Activated T-helper 17 cell treated with anti-CD3 and anti-CD28 coated beads, Interleukin-2, amount 50 U/mL, for 72 hours (primary cell): Measurements from ENCODE around the gene DLAT. TPM values are rescaled to one million over a fixed set of nuclear protein-coding genes. Genes with fewer than 3 reads are reported as not detected.
A peak's percentile ranks its signal among the peaks of the same experiment; 100 is the strongest.
"Not testable (repeated sequence)": the region's sequence is repeated elsewhere in the genome, so short reads cannot be mapped to it uniquely, and the experiment has no call there.

ENCODE experiments used
- ATAC-seq: fragments of 150-1000 bp; cut with Tn5 transposase; replicated peaks from 2 replicates; pipeline ENCODE4 v1.10.0; 2021; ENCODE audit warnings: mild to moderate bottlenecking, moderate library complexity
- H3K27ac Mint-ChIP-seq: one replicate; pipeline ENCODE4 v1.8.0; 2022; ENCODE audit warnings: mixed read lengths
- H3K27me3 Mint-ChIP-seq: one replicate; pipeline ENCODE4 v1.8.0; 2022; ENCODE audit warnings: mixed read lengths
- H3K36me3 Mint-ChIP-seq: one replicate; pipeline ENCODE4 v1.8.0; 2022; ENCODE audit warnings: low read depth, mild to moderate bottlenecking, mixed read lengths
- H3K4me1 Mint-ChIP-seq: one replicate; pipeline ENCODE4 v1.8.0; 2022; ENCODE audit warnings: mixed read lengths
- H3K4me3 Mint-ChIP-seq: one replicate; pipeline ENCODE4 v1.8.0; 2022; ENCODE audit warnings: mild to moderate bottlenecking, mixed read lengths
- H3K9me3 Mint-ChIP-seq: one replicate; pipeline ENCODE4 v1.8.0; 2022; ENCODE audit warnings: mixed read lengths
- total RNA-seq, 2 donors: library from RNA; stranded (reverse); gene quantifications; one replicate each; pipeline ENCODE4 v1.2.3, GENCODE V29; 2022

The DLAT gene
- total RNA-seq, 2 donors from 2014 or later: 27.4 to 49.1 TPM

- ATAC-seq: no peak
- H3K27ac Mint-ChIP-seq: no peak overlapping the region
- H3K4me3 Mint-ChIP-seq: no peak overlapping the region
- peaks cover 5% of the 10 kb centered on the region for H3K4me1 Mint-ChIP-seq
- H3K9me3 Mint-ChIP-seq: no peaks in the 10 kb centered on the region
- peaks cover 93% of the 10 kb centered on the region for H3K36me3 Mint-ChIP-seq
- H3K27me3 Mint-ChIP-seq: no peaks in the 10 kb centered on the region
Measured at GRCh38 chr11:112050721-112051120, 25.5 kb downstream of the DLAT start.

- H3K4me3 Mint-ChIP-seq: no peak overlapping the region
- H3K36me3 Mint-ChIP-seq: peaks cover 92% of the 10 kb centered on the region
- no peaks in the 10 kb centered on the region for H3K9me3 Mint-ChIP-seq
- no peak for ATAC-seq
- H3K27me3 Mint-ChIP-seq: no peaks in the 10 kb centered on the region
- peaks cover 5% of the 10 kb centered on the region for H3K4me1 Mint-ChIP-seq
- no peak overlapping the region for H3K27ac Mint-ChIP-seq
Measured at GRCh38 chr11:112051768-112052167, 26.6 kb downstream of the DLAT start.

DNA sequence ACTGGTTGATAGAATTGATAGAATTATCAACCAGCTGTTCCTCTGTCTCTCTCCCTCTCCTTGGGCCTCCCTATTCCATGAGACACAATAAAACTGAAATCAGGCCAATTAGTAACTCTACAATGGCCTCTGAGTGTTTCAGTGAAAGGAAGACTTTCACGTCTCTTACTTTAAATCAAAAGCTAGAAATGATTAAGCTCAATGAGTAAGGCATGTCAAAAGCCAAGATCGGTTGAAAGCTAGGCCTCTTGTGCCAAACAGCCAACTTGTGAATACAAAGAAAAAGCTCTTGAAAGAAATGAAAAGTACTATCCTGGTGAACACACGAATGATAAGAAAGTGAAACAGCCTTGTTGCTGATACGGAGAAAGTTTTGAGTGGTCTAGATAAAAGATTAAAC lies 32.0 kb downstream of the DLAT start:
- H3K27me3 Mint-ChIP-seq: no peaks in the 10 kb centered on the region
- peak; percentile 95 for ATAC-seq
- peaks cover 84% of the 10 kb centered on the region for H3K36me3 Mint-ChIP-seq
- H3K27ac Mint-ChIP-seq: peak overlapping the region; percentile 82
- peaks cover 10% of the 10 kb centered on the region for H3K4me1 Mint-ChIP-seq
- peak overlapping the region; percentile 57 for H3K4me3 Mint-ChIP-seq
- no peaks in the 10 kb centered on the region for H3K9me3 Mint-ChIP-seq

GRCh38 chr11:112058103-112058502 lies 32.9 kb downstream of the DLAT start:
- no peak overlapping the region for H3K27ac Mint-ChIP-seq
- no peaks in the 10 kb centered on the region for H3K9me3 Mint-ChIP-seq
- ATAC-seq: no peak
- no peak overlapping the region for H3K4me3 Mint-ChIP-seq
- H3K36me3 Mint-ChIP-seq: peaks cover 87% of the 10 kb centered on the region
- peaks cover 10% of the 10 kb centered on the region for H3K4me1 Mint-ChIP-seq
- no peaks in the 10 kb centered on the region for H3K27me3 Mint-ChIP-seq

- Mint-ChIP-seq H3K27ac (no peak overlapping the region), H3K36me3 (peaks cover 61% of the 10 kb centered on the region), H3K4me1 (no peaks in the 10 kb centered on the region), H3K9me3 (no peaks in the 10 kb centered on the region), H3K4me3 (no peak overlapping the region), H3K27me3 (no peaks in the 10 kb centered on the region)
- ATAC-seq: no peak
Measured at GRCh38 chr11:112062923-112063322, 37.7 kb downstream of the DLAT start.

DNA sequence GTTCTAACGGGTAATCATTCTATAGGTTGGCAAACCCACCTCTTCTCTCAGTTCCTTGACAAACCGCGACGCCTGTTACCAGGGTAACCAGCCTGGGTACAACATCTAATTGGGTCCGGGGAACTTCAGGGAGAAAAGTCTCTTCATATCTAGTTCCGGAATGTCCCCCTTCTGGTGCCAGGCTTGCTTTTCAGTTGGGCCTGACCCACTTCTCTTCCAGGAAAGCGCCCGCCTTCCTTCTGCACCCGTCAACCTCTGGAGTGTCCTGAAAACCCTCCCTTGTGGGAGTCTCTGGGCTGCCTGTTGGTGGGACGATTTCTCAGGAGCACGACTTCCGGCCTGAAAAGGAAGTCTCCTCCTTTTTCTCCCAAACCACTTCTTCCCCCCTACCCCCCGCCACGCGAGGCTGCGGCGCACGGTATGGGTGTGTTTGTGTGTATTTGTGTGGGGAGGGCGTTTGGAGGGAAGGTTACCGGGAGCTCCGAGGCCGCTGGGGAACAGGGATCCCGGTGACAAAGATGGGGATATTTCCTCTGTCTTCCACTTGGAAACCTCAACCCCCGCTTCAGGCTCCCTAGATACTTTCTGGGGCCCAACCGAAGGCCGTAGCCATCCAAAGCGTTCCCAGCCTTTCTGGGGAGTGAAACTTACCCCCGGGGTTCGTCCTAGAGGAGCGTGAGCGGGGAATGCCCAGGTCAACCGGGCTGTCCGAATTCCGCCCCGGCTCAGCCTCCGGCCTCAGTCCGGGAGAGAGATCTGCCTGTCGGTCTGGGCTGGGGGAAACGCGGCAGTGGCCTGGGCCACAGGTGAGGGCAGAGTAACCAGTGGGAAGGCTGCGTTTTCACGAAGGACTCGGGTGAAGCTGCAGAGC lies 49.0 kb downstream of the DLAT start, which contains the start of the genes NKAPD1 and PIH1D2:
TSS of gene NKAPD1 (plus strand) at position 359 of the 871 bp plus-strand sequence. CDS start 1,276 bp downstream, outside the sequence.
TSS of gene PIH1D2 (minus strand) at position 77 of the 871 bp plus-strand sequence. CDS start 843 bp downstream, outside the sequence.
- Mint-ChIP-seq H3K27ac (peak within 1 kb of the TSS; percentile 95), H3K27me3 (no peaks in the 10 kb centered on the region), H3K4me3 (peak within 1 kb of the TSS; percentile 85), H3K36me3 (peaks cover 49% of the 10 kb centered on the region), H3K4me1 (peaks cover 21% of the 10 kb centered on the region), H3K9me3 (no peaks in the 10 kb centered on the region)
- peak; percentile 90 for ATAC-seq

GRCh38 chr11:112082729-112083128 lies 57.5 kb downstream of the DLAT start:
- no peaks in the 10 kb centered on the region for H3K9me3 Mint-ChIP-seq
- no peaks in the 10 kb centered on the region for H3K27me3 Mint-ChIP-seq
- peak overlapping the region; percentile 96 for H3K27ac Mint-ChIP-seq
- peaks cover 99% of the 10 kb centered on the region for H3K36me3 Mint-ChIP-seq
- peak; percentile 81 for ATAC-seq
- peaks cover 34% of the 10 kb centered on the region for H3K4me1 Mint-ChIP-seq
- H3K4me3 Mint-ChIP-seq: peak overlapping the region; percentile 56

DNA sequence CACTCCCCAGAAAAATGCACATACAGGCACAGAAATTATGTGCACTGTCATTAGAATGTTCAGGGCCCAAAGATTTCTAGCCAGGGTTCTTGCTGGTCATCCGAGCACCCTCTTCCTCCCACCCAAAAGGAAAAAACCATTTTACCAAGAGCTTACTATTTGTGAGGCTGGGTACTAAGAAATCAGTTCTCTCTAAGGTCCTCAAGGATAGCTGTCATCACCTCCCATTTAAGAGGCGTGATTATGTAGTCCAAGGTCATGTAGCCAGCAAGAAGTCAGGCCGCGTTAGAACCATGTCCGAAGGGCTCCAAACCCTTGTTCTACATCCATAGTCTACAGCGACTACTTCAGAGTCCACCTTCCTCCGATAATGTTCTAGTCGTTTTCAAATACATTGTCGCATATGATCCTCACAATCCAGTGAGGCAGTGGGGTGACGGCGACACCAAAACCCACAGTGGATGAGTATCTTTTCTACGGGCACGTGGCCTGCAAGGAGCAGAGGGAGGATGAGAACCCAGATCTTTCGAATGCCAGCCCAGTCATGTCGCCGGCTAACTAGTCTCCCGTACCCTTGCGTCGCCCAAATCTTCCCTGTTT lies 60.7 kb downstream of the DLAT start:
- Mint-ChIP-seq H3K4me3 (peak overlapping the region; percentile 100), H3K27me3 (no peaks in the 10 kb centered on the region), H3K27ac (peak overlapping the region; percentile 99), H3K4me1 (peaks cover 51% of the 10 kb centered on the region), H3K9me3 (no peaks in the 10 kb centered on the region), H3K36me3 (peaks cover 100% of the 10 kb centered on the region)
- ATAC-seq: peak; percentile 54

- H3K36me3 Mint-ChIP-seq: peaks cover 100% of the 10 kb centered on the region
- H3K9me3 Mint-ChIP-seq: no peaks in the 10 kb centered on the region
- H3K4me1 Mint-ChIP-seq: peaks cover 51% of the 10 kb centered on the region
- H3K27ac Mint-ChIP-seq: peak within 1 kb of the TSS; percentile 99
- no peaks in the 10 kb centered on the region for H3K27me3 Mint-ChIP-seq
- H3K4me3 Mint-ChIP-seq: peak within 1 kb of the TSS; percentile 100
- peak; percentile 89 for ATAC-seq
Measured at GRCh38 chr11:112086422-112087191, 61.4 kb downstream of the DLAT start, which contains the start of the genes SDHD and TIMM8B. TSS of gene SDHD (plus strand) at chr11:112086873. CDS start at chr11:112086908, 35 bp downstream. TSS of gene TIMM8B (minus strand) at chr11:112086756. CDS start at chr11:112086723, 33 bp downstream.

GRCh38 chr11:112087212-112087611 lies 62.0 kb downstream of the DLAT start:
- H3K9me3 Mint-ChIP-seq: no peaks in the 10 kb centered on the region
- no peak for ATAC-seq
- H3K36me3 Mint-ChIP-seq: peaks cover 100% of the 10 kb centered on the region
- H3K27me3 Mint-ChIP-seq: no peaks in the 10 kb centered on the region
- peak overlapping the region; percentile 99 for H3K27ac Mint-ChIP-seq
- peaks cover 51% of the 10 kb centered on the region for H3K4me1 Mint-ChIP-seq
- H3K4me3 Mint-ChIP-seq: peak overlapping the region; percentile 100

DNA sequence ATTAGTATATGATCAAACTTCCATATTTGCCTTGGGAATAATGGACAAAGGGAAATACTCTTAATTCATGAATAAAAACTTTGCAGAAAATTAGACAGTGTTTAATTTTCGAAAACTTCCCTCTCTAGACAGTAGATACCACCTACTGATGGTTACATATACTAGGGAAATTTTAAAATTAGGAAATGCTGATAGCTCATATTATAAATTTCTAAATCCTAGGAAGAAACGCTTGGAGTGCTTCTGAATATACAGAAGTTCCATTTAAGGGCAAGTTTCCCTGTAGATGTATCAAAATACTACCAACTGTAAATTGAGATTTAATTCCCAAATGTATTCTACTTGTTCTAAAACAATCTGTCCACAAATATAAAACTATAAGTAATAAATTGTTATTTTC lies 70.1 kb downstream of the DLAT start:
- H3K36me3 Mint-ChIP-seq: peaks cover 68% of the 10 kb centered on the region
- H3K4me3 Mint-ChIP-seq, H3K27me3 Mint-ChIP-seq, H3K27ac Mint-ChIP-seq, ATAC-seq, H3K4me1 Mint-ChIP-seq, H3K9me3 Mint-ChIP-seq: not testable (repeated sequence)

GRCh38 chr11:112096194-112096593 lies 71.0 kb downstream of the DLAT start:
- no peak overlapping the region for H3K4me3 Mint-ChIP-seq
- ATAC-seq: no peak
- H3K27me3 Mint-ChIP-seq: no peaks in the 10 kb centered on the region
- peaks cover 59% of the 10 kb centered on the region for H3K36me3 Mint-ChIP-seq
- peaks cover 5% of the 10 kb centered on the region for H3K4me1 Mint-ChIP-seq
- no peak overlapping the region for H3K27ac Mint-ChIP-seq
- no peaks in the 10 kb centered on the region for H3K9me3 Mint-ChIP-seq

GRCh38 chr11:112097734-112098528 lies 72.7 kb downstream of the DLAT start:
- no peak for ATAC-seq
- Mint-ChIP-seq H3K9me3 (no peaks in the 10 kb centered on the region), H3K27ac (no peak overlapping the region), H3K4me3 (no peak overlapping the region), H3K27me3 (no peaks in the 10 kb centered on the region), H3K4me1 (peaks cover 5% of the 10 kb centered on the region), H3K36me3 (peaks cover 42% of the 10 kb centered on the region)
